Measurements from ENCODE around the gene TERT.

Gene TERT

DNA sequence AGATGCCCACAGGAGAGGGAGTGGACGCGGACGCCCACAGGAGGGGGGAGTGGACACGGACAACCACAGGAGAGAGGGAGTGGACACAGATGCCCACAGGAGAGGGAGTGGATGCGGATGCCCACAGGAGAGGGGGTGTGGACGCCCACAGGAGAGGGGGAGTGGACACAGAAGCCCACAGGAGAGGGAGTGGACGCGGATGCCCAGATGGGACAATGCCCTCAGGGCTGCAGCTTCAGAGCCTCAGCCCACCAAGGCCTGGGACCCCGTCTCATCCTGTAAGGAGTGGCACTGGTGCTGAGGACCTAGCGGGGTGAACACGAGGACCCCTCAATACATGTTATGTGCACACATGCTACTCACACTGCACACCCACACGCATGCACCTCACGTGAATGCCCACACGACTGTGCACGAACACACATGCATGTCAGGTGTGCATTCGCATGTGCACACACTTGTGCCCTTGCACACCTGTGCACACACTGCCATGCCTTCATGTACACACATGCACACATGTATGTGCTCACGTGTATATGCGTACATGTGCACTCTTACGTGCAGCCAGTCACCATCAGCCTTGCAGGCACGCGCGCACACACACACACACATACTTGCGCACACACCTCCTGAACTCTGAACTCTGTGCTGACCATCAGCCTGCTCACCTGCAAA is 34.9 kb downstream of the TERT start:
- no peak for DNase-seq (ENCODE audit: low read depth, low spot score)

GRCh38 chr5:1257841-1258240 is 37.0 kb downstream of the TERT start:
- DNase-seq (ENCODE audit: low read depth, low spot score), result no peak

- DNase-seq (ENCODE audit: low read depth, low spot score), result no peak
Observed at GRCh38 chr5:1257363-1257762, 37.5 kb downstream of the TERT start.

GRCh38 chr5:1256776-1257175 is 38.1 kb downstream of the TERT start:
- no peak for DNase-seq (ENCODE audit: low read depth, low spot score)

GRCh38 chr5:1255081-1255561 is 39.7 kb downstream of the TERT start:
- no peak for DNase-seq (ENCODE audit: low read depth, low spot score)

- no peak for DNase-seq (ENCODE audit: low read depth, low spot score)
Observed at GRCh38 chr5:1254196-1254595, 40.7 kb downstream of the TERT start.

DNA sequence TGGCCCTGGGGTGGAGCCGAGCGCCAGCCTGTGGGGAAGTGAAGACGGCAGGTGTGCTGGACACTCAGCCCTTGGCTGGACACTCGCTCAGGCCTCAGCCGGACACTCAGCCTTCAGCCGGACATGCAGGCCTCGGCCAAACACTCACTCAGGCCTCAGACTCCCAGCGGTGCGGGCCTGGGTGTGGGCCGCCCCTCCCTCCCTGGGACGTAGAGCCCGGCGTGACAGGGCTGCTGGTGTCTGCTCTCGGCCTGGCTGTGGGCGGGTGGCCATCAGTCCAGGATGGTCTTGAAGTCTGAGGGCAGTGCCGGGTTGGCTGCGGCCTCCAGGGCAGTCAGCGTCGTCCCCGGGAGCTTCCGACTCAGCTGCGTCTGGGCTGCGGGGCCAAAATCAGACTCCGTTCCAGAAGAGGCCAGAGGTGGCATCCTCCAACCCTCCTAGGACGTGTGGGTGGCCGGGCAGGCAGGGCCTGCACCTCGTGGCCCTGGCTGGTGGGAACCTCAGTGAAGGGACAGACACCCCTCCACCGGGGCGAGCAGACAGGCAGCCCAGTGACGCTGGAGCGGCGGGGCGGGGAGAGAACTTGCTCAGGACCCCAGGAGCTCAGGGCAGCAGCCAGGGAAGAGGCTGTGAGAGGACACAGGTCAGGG is 41.3 kb downstream of the TERT start:
- DNase-seq (ENCODE audit: low read depth, low spot score), result no peak

- DNase-seq (ENCODE audit: low read depth, low spot score), result no peak
Observed at GRCh38 chr5:1252681-1253080, 42.2 kb downstream of the TERT start.

DNA sequence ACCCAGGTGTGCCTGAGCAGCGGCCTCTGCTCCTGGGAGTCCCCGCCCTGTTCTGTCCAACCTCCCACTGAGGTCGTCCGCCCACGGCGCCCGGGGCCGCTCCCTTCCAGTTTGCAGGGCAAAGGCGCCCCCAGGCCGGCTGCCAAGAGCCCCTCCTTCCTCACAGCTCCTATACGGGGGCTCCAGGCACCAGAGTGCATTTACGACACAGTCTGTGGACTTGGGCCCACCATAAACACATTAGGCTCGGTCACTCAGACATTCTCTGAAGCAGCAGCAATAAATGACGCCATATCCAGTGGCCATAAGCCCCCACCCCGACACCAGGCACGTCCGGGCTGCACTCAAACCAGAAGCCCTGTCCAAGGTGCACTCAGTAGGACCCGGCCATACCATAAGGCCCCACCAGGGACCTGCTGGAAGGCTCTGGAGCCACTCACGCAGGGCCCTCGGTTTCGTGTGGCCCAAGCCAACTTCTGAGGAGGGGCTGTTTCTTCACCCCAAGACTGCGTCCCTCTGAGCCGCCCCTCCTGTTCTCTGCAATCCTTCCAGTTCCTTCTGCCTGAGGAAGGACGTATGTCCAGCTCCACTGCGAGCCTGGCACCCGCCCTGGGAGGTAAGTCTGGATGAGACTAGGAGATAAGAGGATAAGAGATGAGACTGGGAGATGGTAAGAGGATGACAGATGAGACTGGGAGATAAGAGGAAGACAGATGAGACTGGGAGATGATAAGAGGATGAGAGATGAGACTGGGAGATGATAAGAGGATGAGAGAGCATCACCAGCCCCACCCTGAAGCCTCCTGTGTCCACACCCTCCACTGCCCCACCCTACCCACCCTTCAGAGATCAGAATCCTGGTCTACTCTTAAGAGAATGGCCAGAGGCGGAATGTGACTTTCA is 42.9 kb downstream of the TERT start:
- no peak for DNase-seq (ENCODE audit: low read depth, low spot score)

GRCh38 chr5:1249366-1250280 is 45.2 kb downstream of the TERT start:
- no peak for DNase-seq (ENCODE audit: low read depth, low spot score)

- DNase-seq (ENCODE audit: low read depth, low spot score), result no peak
Observed at GRCh38 chr5:1247811-1248210, 47.1 kb downstream of the TERT start.

DNA sequence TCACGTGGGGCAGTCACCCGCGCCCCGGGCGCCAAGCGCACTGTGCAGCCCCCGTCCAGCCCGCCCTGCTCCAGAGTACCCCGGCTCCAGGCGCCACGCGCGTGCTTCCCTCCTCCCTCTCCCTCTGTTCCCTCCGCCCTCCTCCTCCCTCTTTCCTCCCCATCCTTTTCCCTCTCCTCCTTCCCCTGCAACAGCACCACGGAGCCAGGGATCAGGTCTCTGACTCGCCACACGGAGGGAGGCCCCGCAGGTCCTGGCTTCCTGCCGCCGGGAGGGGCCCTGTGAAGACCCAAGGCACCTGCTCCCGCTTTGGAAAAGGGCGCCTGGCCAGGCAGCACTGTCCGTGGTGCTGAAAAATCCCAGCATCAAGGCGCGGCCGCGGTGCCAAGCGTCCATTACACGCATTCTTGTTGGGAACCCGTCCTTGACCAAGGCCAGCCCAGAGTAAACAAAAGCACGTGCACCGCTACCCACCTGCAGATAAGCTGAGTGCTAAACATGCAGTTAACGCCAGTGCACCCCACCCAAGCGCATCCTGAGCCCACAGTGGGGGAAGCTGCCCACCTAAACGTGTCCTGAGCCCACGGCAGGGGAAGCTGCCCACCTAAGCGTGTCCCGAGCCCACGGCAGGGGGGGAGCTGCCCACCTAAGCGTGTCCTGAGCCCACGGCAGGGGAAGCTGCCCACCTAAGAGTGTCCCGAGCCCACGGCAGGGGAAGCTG is 48.0 kb downstream of the TERT start:
- DNase-seq (ENCODE audit: low read depth, low spot score), result no peak

GRCh38 chr5:1245905-1246576 is 48.8 kb downstream of the TERT start:
- DNase-seq (ENCODE audit: low read depth, low spot score), result no peak

- no peak for DNase-seq (ENCODE audit: low read depth, low spot score)
Observed at GRCh38 chr5:1244976-1245375, 49.9 kb downstream of the TERT start.

GRCh38 chr5:1244255-1244654 is 50.6 kb downstream of the TERT start:
- DNase-seq (ENCODE audit: low read depth, low spot score), result no peak

- no peak for DNase-seq (ENCODE audit: low read depth, low spot score)
Observed at GRCh38 chr5:1243487-1244130, 51.3 kb downstream of the TERT start.

- DNase-seq (ENCODE audit: low read depth, low spot score), result no peak
Observed at GRCh38 chr5:1242733-1243486, 52.0 kb downstream of the TERT start.

DNA sequence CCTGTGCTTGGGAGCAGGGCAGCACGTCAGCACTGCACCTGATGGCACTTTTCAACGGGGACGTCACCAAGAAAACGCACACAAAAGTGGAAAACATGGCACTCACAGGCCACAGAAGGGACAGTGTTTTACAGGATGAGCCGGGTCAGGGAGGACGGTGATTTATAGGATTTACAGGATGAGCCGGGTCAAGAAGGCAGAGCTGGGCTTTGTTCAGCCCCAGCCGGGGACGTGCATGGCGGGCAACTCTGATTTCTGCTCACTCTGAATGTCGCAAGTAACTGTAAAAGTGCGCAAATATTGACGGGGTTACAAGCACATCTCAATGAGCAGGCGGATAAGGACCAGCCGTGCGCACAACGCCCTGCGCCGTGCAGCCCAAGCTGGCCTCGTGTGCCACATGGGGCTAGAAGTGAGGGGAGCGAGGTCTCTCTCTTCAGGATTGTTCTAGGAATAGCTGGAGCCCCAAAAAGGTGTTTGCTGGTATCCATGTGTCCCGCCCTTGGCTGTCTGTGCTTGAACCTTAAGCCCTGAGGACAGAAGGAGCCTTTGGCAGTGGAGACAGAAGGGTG is 53.3 kb downstream of the TERT start:
- DNase-seq (ENCODE audit: low read depth, low spot score), result no peak

All from activated naive CD8-positive, alpha-beta T cell treated with anti-CD3 and anti-CD28 coated beads, Interleukin-2, amount 50 U/mL, for 16 hours (primary cell).